Upper lobe of right lung (tissue), 1 donor: ENCODE results near the gene ARCN1. TPM values are rescaled to one million over a fixed set of nuclear protein-coding genes. Genes with fewer than 3 reads are reported as not detected.
"Not testable (repeated sequence)": the region's sequence is repeated elsewhere in the genome, so short reads cannot be mapped to it uniquely, and the experiment has no call there.

ENCODE experiments used
- ATAC-seq: fragments of 200-7000 bp; cut with Tn5 transposase; one replicate; pipeline ENCODE4 v1.9.1; 2020; ENCODE audit warnings: mild to moderate bottlenecking, moderate library complexity
- DNase-seq: peaks from one replicate; pipeline ENCODE4 v3.0.0-alpha.2; 2020
- H3K27ac ChIP-seq: fragments of 200-600 bp; one replicate; pipeline ENCODE4 v1.8.0; 2022
- H3K27me3 ChIP-seq: fragments of 200-600 bp; one replicate; pipeline ENCODE4 v1.8.0; 2022; ENCODE audit warnings: mild to moderate bottlenecking
- H3K36me3 ChIP-seq: fragments of 200-600 bp; one replicate; pipeline ENCODE4 v1.8.0; 2022
- H3K4me1 ChIP-seq: fragments of 200-600 bp; one replicate; pipeline ENCODE4 v1.8.0; 2022
- H3K4me3 ChIP-seq: fragments of 200-600 bp; one replicate; pipeline ENCODE4 v1.8.0; 2022; ENCODE audit warnings: mild to moderate bottlenecking
- H3K9me3 ChIP-seq: fragments of 200-600 bp; one replicate; pipeline ENCODE4 v1.8.0; 2022
- intact Hi-C: fragments of 100-400 bp; cut with DNase I; formaldehyde crosslinking; loops from one replicate; pipeline ENCODE4 v1.11.0; 2022
- total RNA-seq: library from RNA; stranded (reverse); fragmentation: NEBNext Ultra II Directional; extraction: Animal tissue kit (Norgen Biotek cat#: 25700); gene quantifications from one replicate; pipeline ENCODE4 v1.2.1, GENCODE V29; 2021
- TF ChIP-seq, protein P1 (sequence below): fragments of 200-600 bp; IDR thresholded peaks from one replicate; pipeline ENCODE4 v1.8.0; 2022; ENCODE audit warnings: antibody characterized with exemption
- donor health status: DM: no; HTN: yes; CAD: no; lungs with severe emphysema.

ARCN1 gene
- total RNA-seq, 1 donor from 2014 or later: 120 TPM

DNA sequence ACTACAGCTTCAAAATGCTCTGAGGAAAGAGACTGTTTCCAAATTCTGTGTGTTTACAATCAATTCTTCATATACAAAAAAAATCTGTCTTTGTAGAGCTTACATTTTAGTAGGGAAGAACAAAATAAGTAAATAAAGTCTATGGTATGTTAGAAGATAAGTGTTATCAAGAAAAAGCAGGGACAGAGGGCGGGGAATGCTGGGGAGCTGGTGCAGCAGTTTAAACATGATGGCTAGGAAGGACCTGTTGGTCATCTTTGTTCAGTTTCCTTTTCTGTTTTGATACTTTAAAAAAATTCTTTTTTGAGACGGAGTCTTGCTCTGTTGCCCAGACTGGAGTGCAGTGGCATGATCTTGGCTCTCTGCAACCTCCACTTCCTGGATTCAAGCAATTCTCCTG is 25.1 kb upstream of the ARCN1 start:
- Histone ChIP-seq H3K36me3 (peaks cover 45% of the 10 kb centered on the region), H3K4me3 (no peak overlapping the region), H3K9me3 (no peaks in the 10 kb centered on the region), H3K27ac (no peak overlapping the region), H3K27me3 (no peaks in the 10 kb centered on the region), H3K4me1 (no peaks in the 10 kb centered on the region)
- intact Hi-C loops: no loop called here
- TF ChIP-seq, protein P1, sequence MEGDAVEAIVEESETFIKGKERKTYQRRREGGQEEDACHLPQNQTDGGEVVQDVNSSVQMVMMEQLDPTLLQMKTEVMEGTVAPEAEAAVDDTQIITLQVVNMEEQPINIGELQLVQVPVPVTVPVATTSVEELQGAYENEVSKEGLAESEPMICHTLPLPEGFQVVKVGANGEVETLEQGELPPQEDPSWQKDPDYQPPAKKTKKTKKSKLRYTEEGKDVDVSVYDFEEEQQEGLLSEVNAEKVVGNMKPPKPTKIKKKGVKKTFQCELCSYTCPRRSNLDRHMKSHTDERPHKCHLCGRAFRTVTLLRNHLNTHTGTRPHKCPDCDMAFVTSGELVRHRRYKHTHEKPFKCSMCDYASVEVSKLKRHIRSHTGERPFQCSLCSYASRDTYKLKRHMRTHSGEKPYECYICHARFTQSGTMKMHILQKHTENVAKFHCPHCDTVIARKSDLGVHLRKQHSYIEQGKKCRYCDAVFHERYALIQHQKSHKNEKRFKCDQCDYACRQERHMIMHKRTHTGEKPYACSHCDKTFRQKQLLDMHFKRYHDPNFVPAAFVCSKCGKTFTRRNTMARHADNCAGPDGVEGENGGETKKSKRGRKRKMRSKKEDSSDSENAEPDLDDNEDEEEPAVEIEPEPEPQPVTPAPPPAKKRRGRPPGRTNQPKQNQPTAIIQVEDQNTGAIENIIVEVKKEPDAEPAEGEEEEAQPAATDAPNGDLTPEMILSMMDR: no peak
- ATAC-seq: no peak
- no peak for DNase-seq

DNA sequence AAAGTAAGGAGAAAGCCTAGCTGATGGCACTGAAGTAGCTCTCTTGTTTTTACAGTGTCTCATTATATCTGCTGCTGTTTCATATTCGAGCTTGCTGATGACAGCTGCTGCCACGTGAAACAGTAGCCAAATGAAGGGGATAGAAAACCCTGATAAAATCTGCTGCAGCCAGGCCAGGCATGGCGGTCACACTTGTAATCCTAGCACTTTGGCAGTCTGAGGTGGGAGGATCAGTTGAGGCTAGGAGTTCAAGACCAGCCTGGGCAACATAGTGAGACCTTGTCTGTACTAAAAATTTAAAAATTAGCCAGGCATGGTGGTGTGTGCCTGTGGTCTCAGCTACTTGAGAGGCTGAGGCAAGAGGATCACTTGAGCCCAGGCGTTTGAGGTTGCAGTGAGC is 19.9 kb upstream of the ARCN1 start:
- H3K9me3 ChIP-seq: no peaks in the 10 kb centered on the region
- no peaks in the 10 kb centered on the region for H3K4me1 ChIP-seq
- H3K36me3 ChIP-seq: peaks cover 64% of the 10 kb centered on the region
- intact Hi-C loops: no loop called here
- H3K27ac ChIP-seq: no peak overlapping the region
- no peak for ATAC-seq
- TF ChIP-seq, protein P1: no peak
- no peak overlapping the region for H3K4me3 ChIP-seq
- H3K27me3 ChIP-seq: no peaks in the 10 kb centered on the region
- no peak for DNase-seq

DNA sequence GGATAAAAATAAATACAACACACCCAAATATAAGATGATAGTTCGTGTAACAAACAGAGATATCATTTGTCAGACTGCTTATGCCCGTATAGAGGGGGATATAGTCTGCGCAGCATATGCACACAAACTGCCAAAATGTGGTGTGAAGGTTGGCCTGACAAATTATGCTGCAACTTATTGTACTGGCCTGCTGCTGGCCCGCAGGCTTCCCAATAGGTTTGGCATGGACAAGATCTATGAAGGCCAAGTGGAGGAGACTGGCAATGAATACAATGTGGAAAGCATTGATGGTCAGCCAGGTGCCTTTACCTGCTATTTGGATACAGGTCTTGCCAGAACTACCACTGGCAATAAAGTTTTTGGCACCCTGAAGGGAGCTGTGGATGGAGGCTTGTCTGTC is 11.4 kb upstream of the ARCN1 start:
- Histone ChIP-seq H3K4me3 (no peak overlapping the region), H3K36me3 (peaks cover 41% of the 10 kb centered on the region), H3K27ac (no peak overlapping the region), H3K4me1 (peaks cover 7% of the 10 kb centered on the region), H3K27me3 (no peaks in the 10 kb centered on the region), H3K9me3 (no peaks in the 10 kb centered on the region)
- DNase-seq (no peak), ATAC-seq (no peak)
- intact Hi-C loops: no loop called here
- TF ChIP-seq, protein P1: no peak

DNA sequence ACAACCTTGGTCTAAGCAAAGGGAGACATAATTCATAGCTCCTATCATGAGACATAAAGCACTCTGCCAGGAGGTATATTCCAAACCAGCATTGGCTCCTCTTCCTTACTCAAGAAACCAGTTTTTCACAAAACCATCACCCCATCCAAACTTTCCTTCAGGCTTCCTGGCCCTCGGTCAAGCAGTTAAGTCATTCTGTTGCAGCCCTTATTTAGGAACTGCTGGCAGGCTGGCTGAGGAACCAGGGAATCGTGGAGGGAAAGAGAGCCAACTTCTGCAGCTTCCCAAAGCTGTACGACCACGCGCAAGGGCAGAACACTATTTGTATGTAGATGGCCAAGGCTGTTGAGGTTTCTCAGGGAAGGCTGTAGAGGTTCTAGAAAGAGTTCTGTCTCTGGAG is 7.2 kb upstream of the ARCN1 start:
- ATAC-seq (no peak), DNase-seq (no peak)
- peaks cover 6% of the 10 kb centered on the region for H3K36me3 ChIP-seq
- peaks cover 7% of the 10 kb centered on the region for H3K4me1 ChIP-seq
- intact Hi-C loops: no loop called here
- no peaks in the 10 kb centered on the region for H3K27me3 ChIP-seq
- no peak overlapping the region for H3K27ac ChIP-seq
- TF ChIP-seq, protein P1: no peak
- H3K4me3 ChIP-seq: peak overlapping the region; percentile 87
- H3K9me3 ChIP-seq: no peaks in the 10 kb centered on the region

DNA sequence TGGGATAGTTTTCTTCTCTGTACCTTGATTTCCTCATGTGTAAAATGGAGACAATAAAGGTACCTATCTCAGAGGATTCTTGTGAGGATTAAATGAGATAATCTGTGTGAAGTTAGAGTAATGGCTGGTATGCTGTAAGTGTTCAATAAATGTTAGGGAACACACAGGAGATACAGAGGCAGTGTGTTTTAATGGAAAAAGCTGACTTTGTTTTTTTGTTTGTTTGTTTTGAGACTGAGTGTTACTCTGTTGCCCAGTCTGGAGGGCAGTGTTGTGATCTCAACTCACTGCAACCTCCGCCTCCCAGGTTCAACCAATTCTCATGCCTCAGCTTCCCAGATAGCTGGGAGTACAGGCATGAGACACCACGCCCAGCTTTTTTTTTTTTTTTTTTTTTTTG is 2.5 kb upstream of the ARCN1 start:
- no peak overlapping the region for H3K27ac ChIP-seq
- peaks cover 25% of the 10 kb centered on the region for H3K4me1 ChIP-seq
- H3K4me3 ChIP-seq: no peak overlapping the region
- H3K36me3 ChIP-seq: no peaks in the 10 kb centered on the region
- intact Hi-C loops: no loop called here
- no peaks in the 10 kb centered on the region for H3K9me3 ChIP-seq
- H3K27me3 ChIP-seq: no peaks in the 10 kb centered on the region
- DNase-seq: no peak
- TF ChIP-seq, protein P1: no peak
- ATAC-seq: no peak

DNA sequence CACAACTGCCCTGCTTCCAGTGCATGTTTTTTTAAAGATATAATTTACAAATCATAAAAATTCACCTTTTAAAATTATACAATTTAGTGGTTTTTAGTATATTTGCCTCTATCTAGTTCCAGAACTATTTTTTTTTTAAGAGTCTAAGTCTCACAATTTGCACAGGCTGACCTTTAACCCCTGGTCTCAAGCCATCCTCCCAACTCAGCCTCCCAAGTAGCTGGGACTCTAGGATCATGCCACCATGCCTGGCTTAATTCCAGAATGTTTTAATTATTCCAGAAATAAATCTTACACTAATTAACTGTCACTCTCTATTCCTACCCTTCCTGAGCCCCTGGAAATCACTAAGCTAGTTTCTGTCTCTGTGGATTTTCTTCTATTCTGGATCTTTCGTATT is 1.4 kb upstream of the ARCN1 start:
- Histone ChIP-seq H3K27me3 (no peaks in the 10 kb centered on the region), H3K9me3 (no peaks in the 10 kb centered on the region), H3K4me1 (peaks cover 28% of the 10 kb centered on the region), H3K27ac (no peak overlapping the region), H3K36me3 (no peaks in the 10 kb centered on the region), H3K4me3 (no peak overlapping the region)
- DNase-seq: no peak
- intact Hi-C loops: no loop called here
- TF ChIP-seq, protein P1: no peak
- no peak for ATAC-seq

DNA sequence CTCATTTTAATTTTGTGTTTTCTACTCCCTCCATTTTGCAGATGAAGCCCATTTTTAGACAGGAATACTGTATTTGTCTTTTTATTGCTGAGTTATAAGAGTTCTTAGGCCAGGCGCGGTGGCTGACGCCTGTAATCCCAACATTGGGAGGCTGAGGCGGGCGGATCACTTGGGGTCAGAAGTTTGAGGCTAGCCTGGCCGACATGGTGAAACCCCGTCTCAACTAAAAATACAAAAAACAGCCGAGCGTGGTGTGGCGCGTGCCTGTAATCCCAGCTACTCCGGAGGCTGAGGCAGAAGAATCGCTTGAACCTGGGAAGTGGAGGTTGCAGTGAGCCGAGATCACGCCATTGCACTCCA is 528 bp upstream of the ARCN1 start:
- Histone ChIP-seq H3K4me3 (peak overlapping the region; percentile 99), H3K4me1 (peaks cover 34% of the 10 kb centered on the region), H3K27ac (peak overlapping the region; percentile 99)
- DNase-seq: peak; percentile 66
- intact Hi-C loops, H3K9me3 ChIP-seq, ATAC-seq, H3K27me3 ChIP-seq, H3K36me3 ChIP-seq: not testable (repeated sequence)
